H1 (cell line): ENCODE data around the gene FARS2. TPM values are rescaled to one million over a fixed set of nuclear protein-coding genes. Genes with fewer than 3 reads are reported as not detected.

Source experiments
- CTCF ChIA-PET: fragments of 300-600 bp; sonication (Branson Sonifier 250); formaldehyde crosslinking; loops from one replicate; lab custom pipeline; 2021; ENCODE audit not compliant: partially characterized antibody; lab: Charles Lee
- POLR2A ChIA-PET: fragments of 300-600 bp; sonication (Branson Sonifier 250); formaldehyde crosslinking; loops from one replicate; lab custom pipeline; 2021; ENCODE audit warnings: inconsistent platforms; ENCODE audit not compliant: partially characterized antibody; lab: Charles Lee
- DNase-seq, 2 experiments: peaks; one replicate each; pipeline versions ENCODE4 v3.0.0 to v3.0.0-alpha.2; 2010 to 2022; ENCODE audit warnings: low spot score in 2 of 2, low read depth in 1 of 2, mixed read lengths in 1 of 2
- FAIRE-seq: peaks from 2 replicates; lab custom pipeline; 2011; peaks lifted over from hg19 to GRCh38; lab: Jason Lieb, UNC
- H2AFZ ChIP-seq: 2 replicates; pipeline ENCODE4 v1.8.1; 2012; ENCODE audit warnings: low read length, inconsistent platforms
- H2AK5ac ChIP-seq: 2 replicates; pipeline ENCODE4 v1.6.1; 2013; ENCODE audit warnings: low read depth, low read length
- H2BK120ac ChIP-seq: replicated peaks from 2 replicates; pipeline ENCODE3; 2013; ENCODE audit warnings: low read depth, low read length, inconsistent platforms
- H2BK12ac ChIP-seq: 2 replicates; pipeline ENCODE4 v1.6.1; 2013; ENCODE audit warnings: low read depth, low read length
- H2BK15ac ChIP-seq: 2 replicates; pipeline ENCODE4 v1.6.1; 2013; ENCODE audit warnings: low read length
- H2BK20ac ChIP-seq: 2 replicates; pipeline ENCODE4 v1.6.1; 2013; ENCODE audit warnings: low read length
- H2BK5ac ChIP-seq: 2 replicates; pipeline ENCODE4 v1.6.1; 2013; ENCODE audit warnings: low read depth, low read length
- H3K14ac ChIP-seq: 2 replicates; pipeline ENCODE4 v1.6.1; 2013; ENCODE audit warnings: inconsistent platforms; ENCODE audit not compliant: insufficient read length
- H3K18ac ChIP-seq: 2 replicates; pipeline ENCODE4 v1.6.1; 2013; ENCODE audit warnings: low read length; ENCODE audit errors: extremely low read depth
- H3K23ac ChIP-seq: 2 replicates; pipeline ENCODE4 v1.6.1; 2013; ENCODE audit warnings: inconsistent platforms; ENCODE audit not compliant: insufficient read length
- H3K23me2 ChIP-seq: 2 replicates; pipeline ENCODE4 v1.6.1; 2013; ENCODE audit warnings: low read depth, low read length
- H3K27ac ChIP-seq: 2 replicates; pipeline ENCODE4 v1.6.1; 2011; ENCODE audit warnings: low read depth, low read length, inconsistent platforms
- H3K27me3 ChIP-seq, 4 experiments: replicated peaks in 1 of 4; 1 replicate in 1 of 4; 2 replicates in 3 of 4; pipeline versions ENCODE4 v1.6.1 to v1.8.1; 2011 to 2013; ENCODE audit warnings: low read length in 3 of 4, mild to moderate bottlenecking in 3 of 4, inconsistent platforms in 2 of 4, mixed read lengths in 2 of 4, moderate library complexity in 1 of 4; ENCODE audit not compliant: control insufficient read depth in 3 of 4, insufficient read depth in 3 of 4; ENCODE audit errors: extremely low read depth in 1 of 4
- H3K36me3 ChIP-seq, 4 experiments: 2 replicates each; pipeline versions ENCODE4 v1.6.1 to v1.8.1; 2011 to 2013; ENCODE audit warnings: mild to moderate bottlenecking in 4 of 4, low read length in 3 of 4, moderate library complexity in 2 of 4, control low read depth in 1 of 4, inconsistent platforms in 1 of 4; ENCODE audit not compliant: insufficient read depth in 4 of 4, control insufficient read depth in 2 of 4
- H3K4ac ChIP-seq: replicated peaks from 2 replicates; pipeline ENCODE3; 2013; ENCODE audit warnings: low read length, low read depth, mixed read lengths, inconsistent platforms; ENCODE audit not compliant: insufficient read length
- H3K4me1 ChIP-seq, 4 experiments: replicated peaks in 1 of 4; 1 replicate in 1 of 4; 2 replicates in 3 of 4; pipeline versions ENCODE4 v1.6.1 to v1.8.1; 2011 to 2013; ENCODE audit warnings: low read length in 3 of 4, inconsistent platforms in 2 of 4, mixed read lengths in 1 of 4; ENCODE audit not compliant: insufficient read depth in 4 of 4, control insufficient read depth in 3 of 4
- H3K4me2 ChIP-seq, 2 experiments: 2 replicates each; pipeline versions ENCODE4 v1.6.1 to v1.8.1; 2011 to 2013; ENCODE audit warnings: low read depth in 2 of 2, low read length in 2 of 2, control low read depth in 1 of 2, inconsistent platforms in 1 of 2, mild to moderate bottlenecking in 1 of 2; ENCODE audit not compliant: insufficient read depth in 1 of 2
- H3K4me3 ChIP-seq, 4 experiments: fragments of 200-600, 300-600 bp in 1 of 4; sonication (generic), shearing (Covaris generic), sonication (Bioruptor Twin) in 1 of 4; 2 replicates each; pipeline versions ENCODE4 v1.5.1 to v1.8.1; 2011 to 2016; ENCODE audit warnings: low read length in 4 of 4, low read depth in 3 of 4, control low read depth in 2 of 4, inconsistent platforms in 2 of 4, mild to moderate bottlenecking in 2 of 4, mixed read lengths in 1 of 4, moderate library complexity in 1 of 4; ENCODE audit not compliant: insufficient read depth in 2 of 4; ENCODE audit errors: extremely low read depth in 1 of 4
- H3K56ac ChIP-seq: replicated peaks from 2 replicates; pipeline ENCODE3; 2013; ENCODE audit warnings: low read depth, mild to moderate bottlenecking, mixed read lengths, low read length, inconsistent platforms; ENCODE audit not compliant: insufficient read length
- H3K79me1 ChIP-seq: 2 replicates; pipeline ENCODE4 v1.6.1; 2013; ENCODE audit warnings: low read depth, low read length, control low read depth
- H3K79me2 ChIP-seq, 2 experiments: 2 replicates each; pipeline versions ENCODE4 v1.6.1 to v1.8.1; 2012 to 2013; ENCODE audit warnings: low read length in 2 of 2, mild to moderate bottlenecking in 2 of 2, inconsistent platforms in 1 of 2; ENCODE audit not compliant: insufficient read depth in 2 of 2, control insufficient read depth in 1 of 2
- H3K9ac ChIP-seq, 4 experiments: replicated peaks in 1 of 4; 1 replicate in 1 of 4; 2 replicates in 3 of 4; pipeline versions ENCODE4 v1.6.1 to v1.8.1; 2011 to 2013; ENCODE audit warnings: low read depth in 3 of 4, low read length in 3 of 4, control low read depth in 2 of 4, mild to moderate bottlenecking in 2 of 4, moderate library complexity in 2 of 4, inconsistent platforms in 1 of 4; ENCODE audit errors: extremely low read depth in 1 of 4
- H3K9me3 ChIP-seq, 2 experiments: 2 replicates each; pipeline versions ENCODE4 v1.6.1 to v1.8.1; 2012 to 2013; ENCODE audit warnings: mild to moderate bottlenecking in 2 of 2, moderate library complexity in 2 of 2, control low read depth in 1 of 2, inconsistent platforms in 1 of 2, low read depth in 1 of 2, low read length in 1 of 2, mixed read lengths in 1 of 2; ENCODE audit not compliant: insufficient read depth in 2 of 2
- H4K20me1 ChIP-seq, 2 experiments: replicated peaks in 1 of 2; 2 replicates each; pipeline versions ENCODE3 to v1.8.1; 2011 to 2013; ENCODE audit warnings: inconsistent platforms in 2 of 2, low read length in 2 of 2, mild to moderate bottlenecking in 1 of 2; ENCODE audit not compliant: insufficient read depth in 2 of 2, control insufficient read depth in 1 of 2
- H4K5ac ChIP-seq: 2 replicates; pipeline ENCODE4 v1.6.1; 2013; ENCODE audit warnings: low read length, low read depth, mixed read lengths, inconsistent platforms; ENCODE audit not compliant: insufficient read length
- H4K8ac ChIP-seq: 2 replicates; pipeline ENCODE4 v1.8.0; 2013; ENCODE audit warnings: mild to moderate bottlenecking, moderate library complexity, low read length, inconsistent platforms; ENCODE audit not compliant: insufficient read depth; ENCODE audit errors: extremely low read depth
- H4K91ac ChIP-seq: replicated peaks from 2 replicates; pipeline ENCODE3; 2013; ENCODE audit warnings: low read length, mixed read lengths, inconsistent platforms; ENCODE audit not compliant: insufficient read length
- CREB1 ChIP-seq: IDR thresholded peaks from 2 replicates; pipeline ENCODE4 v1.6.1; 2012; ENCODE audit warnings: inconsistent platforms
- SAP30 ChIP-seq: fragments of 300-600 bp; sonication (generic); IDR thresholded peaks from 2 replicates; pipeline ENCODE4 v1.7.1; 2012; ENCODE audit warnings: low read length, moderate library complexity, mild to moderate bottlenecking, inconsistent platforms; ENCODE audit not compliant: insufficient read depth, insufficient replicate concordance
- WGBS, 2 experiments: shearing (Covaris generic) in 1 of 2; methylation state at CpG; one replicate each; pipeline versions ENCODE4 v1.1.6 to v1.1.7; 2013 to 2015; ENCODE audit warnings: low lambda C conversion rate in 2 of 2, mixed read lengths in 2 of 2, inconsistent platforms in 1 of 2, low coverage in 1 of 2, missing lambda C conversion rate in 1 of 2; ENCODE audit not compliant: insufficient replicate concordance in 2 of 2, insufficient coverage in 1 of 2, insufficient read length in 1 of 2; ENCODE audit errors: extremely low coverage in 1 of 2, missing lambda C conversion rate in 1 of 2; 5-methylcytosine and 5-hydroxymethylcytosine counted together
- polyA plus RNA-seq, 7 experiments: library from polyadenylated mRNA; depleted of rRNA in 3 of 7; stranded (reverse) in 5 of 7; unstranded in 2 of 7; fragments of >200 nt in 5 of 7; fragments of 200-250 nt in 2 of 7; gene quantifications; 1 replicate in 5 of 7; 2 replicates in 1 of 7; 4 replicates in 1 of 7; pipeline versions ENCODE4 v1.2.1 to v1.2.3, GENCODE V29; 2011 to 2013; ENCODE audit warnings: missing spikeins in 2 of 7, mixed read lengths in 2 of 7
- total RNA-seq: library from RNA; stranded (reverse); fragmentation: NEBNext Ultra II Directional; extraction: Animal tissue kit (Norgen Biotek cat#: 25700); gene quantifications from 2 replicates; pipeline ENCODE4 v1.2.1, GENCODE V29; 2021

Gene FARS2
- total and polyA plus RNA-seq, 2 of the 8 experiments (the other 6 are each of a cell fraction or from before 2014, with no cell fraction given) = 11.7 to 14.4 TPM

DNA sequence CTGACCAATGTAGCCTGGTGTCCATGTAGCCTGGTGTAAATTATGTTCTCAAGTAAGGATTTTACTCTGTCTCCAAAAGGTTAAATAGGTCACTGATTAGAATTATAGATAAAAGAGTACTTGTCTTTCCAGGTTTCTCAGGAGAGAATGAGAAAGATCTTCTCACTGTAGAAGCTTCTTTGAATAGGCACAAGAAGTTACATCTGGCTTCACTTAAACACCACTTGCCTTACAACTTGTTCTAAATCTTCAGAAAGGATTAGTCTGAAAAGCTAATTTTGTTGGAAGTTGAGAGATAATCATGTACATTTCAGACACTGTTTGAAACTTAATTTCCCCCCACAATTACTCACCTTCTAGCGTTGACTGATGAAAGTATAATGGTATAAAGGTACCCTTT, 275.3 kb downstream of the FARS2 start:
- no peaks in the 10 kb centered on the region for H3K23me2 ChIP-seq
- ChIA-PET POLR2A (no interaction called here), CTCF (interaction anchor here (1.3 kb wide), 1 partner anchor 114 kb away, joined by 4 read pairs; no protein-coding TSS in a partner anchor)
- H3K23ac ChIP-seq = no peak overlapping the region
- no peaks in the 10 kb centered on the region for H3K4me1 ChIP-seq
- H3K4me2 ChIP-seq = no peak overlapping the region
- H2AFZ ChIP-seq = no peak overlapping the region
- TF ChIP-seq SAP30 (no peak), CREB1 (no peak)
- H2BK15ac ChIP-seq = no peak overlapping the region
- no peak overlapping the region for H4K5ac ChIP-seq
- no peak overlapping the region for H2AK5ac ChIP-seq
- H2BK120ac ChIP-seq = no peak overlapping the region
- no peak overlapping the region for H3K18ac ChIP-seq
- DNase-seq (no peak), FAIRE-seq (no peak)
- H2BK5ac ChIP-seq = no peak overlapping the region
- no peak overlapping the region for H3K14ac ChIP-seq
- H3K4ac ChIP-seq = no peak overlapping the region
- H3K36me3 ChIP-seq = no peaks in the 10 kb centered on the region
- H3K9me3 ChIP-seq = no peaks in the 10 kb centered on the region
- H3K27ac ChIP-seq = no peak overlapping the region
- H4K20me1 ChIP-seq = no peaks in the 10 kb centered on the region
- H3K27me3 ChIP-seq = no peaks in the 10 kb centered on the region
- 96% methylated on average over 1 of the region's 1 CpG; no CpG with 5 or more reads in 1 of the 2 experiments for WGBS, 2 experiments
- no peak overlapping the region for H4K91ac ChIP-seq
- no peaks in the 10 kb centered on the region for H3K79me1 ChIP-seq
- no peak overlapping the region for H4K8ac ChIP-seq
- H3K4me3 ChIP-seq = no peak overlapping the region
- H3K56ac ChIP-seq = no peak overlapping the region
- H2BK12ac ChIP-seq = no peak overlapping the region
- no peak overlapping the region for H3K9ac ChIP-seq
- H3K79me2 ChIP-seq = no peaks in the 10 kb centered on the region
- no peak overlapping the region for H2BK20ac ChIP-seq
